ENCODE results near the gene SAFB. TPM values are rescaled to one million over a fixed set of nuclear protein-coding genes. Genes with fewer than 3 reads are reported as not detected.

SAFB gene
- total RNA-seq, 2 donors from 2014 or later = 28.6 to 101 TPM

DNA sequence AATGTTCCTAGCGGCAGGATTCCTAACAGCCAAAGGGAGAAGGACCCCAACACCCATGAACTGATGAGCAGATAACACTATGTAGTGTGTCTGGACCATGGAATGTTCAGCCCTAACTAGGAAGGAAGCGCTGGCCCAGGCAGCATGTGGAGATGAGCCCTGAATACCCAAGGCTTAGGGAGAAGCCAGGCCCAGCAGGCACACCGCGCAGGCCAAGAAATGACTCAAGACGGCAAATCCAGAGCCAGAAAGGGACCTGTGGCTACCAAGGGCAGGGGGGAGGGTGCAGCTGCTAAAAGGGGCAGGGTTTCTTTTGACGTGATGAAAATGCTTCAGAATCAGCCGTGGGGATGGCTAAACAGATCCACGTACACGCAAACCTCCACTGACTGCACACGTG, 34.4 kb upstream of the SAFB start:
- DNase-seq (ENCODE audit: low spot score) = no peak
- no peak for TF ChIP-seq CTCF (IDR thresholded peaks at IDR 0.05)

DNA sequence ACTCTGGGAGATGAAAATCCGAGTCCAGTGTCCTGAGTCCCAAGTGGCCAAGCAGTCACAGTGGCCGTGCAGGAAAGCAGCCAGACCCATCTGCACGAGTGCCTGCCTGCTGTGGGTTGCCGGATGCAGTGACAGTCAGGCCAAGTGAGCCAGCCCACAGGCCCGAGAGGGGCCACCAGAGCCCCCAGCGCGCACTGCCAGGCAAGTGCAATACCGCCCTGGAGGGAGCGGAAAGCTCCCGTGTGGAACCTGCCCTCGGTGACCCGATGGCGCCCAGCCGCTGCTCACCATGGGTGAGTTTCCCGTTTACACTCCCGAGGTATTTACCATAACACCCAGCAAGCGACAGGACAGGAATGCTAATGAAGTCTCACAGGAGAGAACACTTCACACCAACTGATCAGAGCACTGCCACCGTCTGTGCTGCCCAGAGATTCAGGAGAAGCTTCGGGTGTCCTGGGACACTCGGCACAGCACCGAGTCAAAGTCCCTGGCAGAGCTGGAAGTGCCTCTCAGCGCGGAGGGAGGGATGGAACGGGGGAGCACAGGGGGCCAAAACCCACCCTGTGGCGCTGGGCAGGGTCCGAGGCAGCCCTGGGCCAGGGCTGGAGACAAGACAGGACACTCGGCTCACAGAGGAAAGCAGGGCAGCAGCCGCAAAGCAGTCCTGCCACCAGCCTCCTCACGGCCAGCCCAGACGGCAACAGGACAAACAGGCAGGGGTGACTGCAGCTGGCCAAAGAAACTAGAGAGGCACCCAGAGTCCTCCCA, 33.8 kb upstream of the SAFB start:
- no peak for TF ChIP-seq CTCF (IDR thresholded peaks at IDR 0.05)
- H3K4me1 ChIP-seq (ENCODE audit: control insufficient read depth in 1 of 2, low read depth in 2 of 2) = peaks cover 3 to 18% of the 10 kb centered on the region in 2 donors
- no peak overlapping the region for H3K27ac ChIP-seq
- H3K27me3 ChIP-seq (replicated peaks; ENCODE audit: insufficient read depth) = no peaks in the 10 kb centered on the region
- H3K9me3 ChIP-seq = no peaks in the 10 kb centered on the region
- H3K4me3 ChIP-seq = no peak overlapping the region
- DNase-seq (ENCODE audit: low spot score) = no peak
- peaks cover 65% of the 10 kb centered on the region for H3K36me3 ChIP-seq
- no peak for ATAC-seq (ENCODE audit: insufficient number of reproducible peaks, low FRiP score, low read depth)

More for the DNA sequence above, 34.4 kb upstream of the SAFB start:
- Histone ChIP-seq H3K4me1 (ENCODE audit: control insufficient read depth in 1 of 2, low read depth in 2 of 2) (peaks cover 3 to 18% of the 10 kb centered on the region in 2 donors), H3K27me3 (replicated peaks; ENCODE audit: insufficient read depth) (no peaks in the 10 kb centered on the region), H3K27ac (no peak overlapping the region), H3K4me3 (no peak overlapping the region), H3K36me3 (peaks cover 58% of the 10 kb centered on the region), H3K9me3 (no peaks in the 10 kb centered on the region)
- ATAC-seq (ENCODE audit: insufficient number of reproducible peaks, low FRiP score, low read depth) = no peak

- no peak for ATAC-seq (ENCODE audit: insufficient number of reproducible peaks, low FRiP score, low read depth)
- H3K36me3 ChIP-seq = peaks cover 77% of the 10 kb centered on the region
- H3K27me3 ChIP-seq (replicated peaks; ENCODE audit: insufficient read depth) = no peaks in the 10 kb centered on the region
These were observed 32.6 kb upstream of the SAFB start for GRCh38 chr19:5590151-5590864.

GRCh38 chr19:5590865-5591154, 32.1 kb upstream of the SAFB start:
- ATAC-seq (ENCODE audit: insufficient number of reproducible peaks, low FRiP score, low read depth) (no peak), DNase-seq (ENCODE audit: low spot score) (no peak)
- Histone ChIP-seq H3K4me3 (no peak overlapping the region), H3K27ac (no peak overlapping the region), H3K36me3 (peaks cover 82% of the 10 kb centered on the region), H3K9me3 (no peaks in the 10 kb centered on the region), H3K4me1 (ENCODE audit: control insufficient read depth in 1 of 2, low read depth in 2 of 2) (peaks cover 3 to 10% of the 10 kb centered on the region in 2 donors), H3K27me3 (replicated peaks; ENCODE audit: insufficient read depth) (no peaks in the 10 kb centered on the region)
- no peak for TF ChIP-seq CTCF (IDR thresholded peaks at IDR 0.05)

More at GRCh38 chr19:5590151-5590864, 32.6 kb upstream of the SAFB start:
- Histone ChIP-seq H3K9me3 (no peaks in the 10 kb centered on the region), H3K27ac (no peak overlapping the region), H3K4me1 (ENCODE audit: control insufficient read depth in 1 of 2, low read depth in 2 of 2) (peaks cover 3 to 15% of the 10 kb centered on the region in 2 donors), H3K4me3 (no peak overlapping the region)
- no peak for TF ChIP-seq CTCF (IDR thresholded peaks at IDR 0.05)
- DNase-seq (ENCODE audit: low spot score) = no peak

DNA sequence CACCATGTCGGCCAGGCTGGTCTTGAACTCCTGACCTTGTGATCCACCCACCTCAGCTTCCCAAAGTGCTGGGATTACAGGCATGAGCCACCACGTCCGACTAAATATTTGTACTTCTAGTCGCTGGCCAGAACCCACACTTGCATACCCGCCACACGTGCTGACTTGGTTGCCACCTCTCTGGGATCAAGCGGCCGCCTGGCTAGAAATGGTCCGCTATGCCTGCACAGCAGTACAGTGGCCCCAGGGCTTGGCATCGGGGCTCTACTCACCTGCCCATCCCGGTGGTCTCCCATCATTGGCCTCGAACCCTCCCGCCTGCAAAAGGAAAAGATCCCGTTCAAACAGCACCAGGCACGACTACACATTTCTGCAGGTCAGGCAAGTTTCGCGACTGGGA, 31.4 kb upstream of the SAFB start:
- DNase-seq (ENCODE audit: low spot score) (no peak), ATAC-seq (ENCODE audit: insufficient number of reproducible peaks, low FRiP score, low read depth) (no peak)
- Histone ChIP-seq H3K4me3 (no peak overlapping the region), H3K27ac (no peak overlapping the region), H3K27me3 (replicated peaks; ENCODE audit: insufficient read depth) (no peaks in the 10 kb centered on the region), H3K9me3 (no peaks in the 10 kb centered on the region), H3K36me3 (peaks cover 82% of the 10 kb centered on the region), H3K4me1 (ENCODE audit: control insufficient read depth in 1 of 2, low read depth in 2 of 2) (peaks cover 0 to 4% of the 10 kb centered on the region in 2 donors)
- TF ChIP-seq CTCF (IDR thresholded peaks at IDR 0.05) = no peak
